NCI-H2081 (cell line): ENCODE data around the gene SLC16A9.
"Not testable (repeated sequence)": the region's sequence is repeated elsewhere in the genome, so short reads cannot be mapped to it uniquely, and the experiment has no call there.

Experiments used
- DNase-seq, 2 experiments: peaks; one replicate each; lab custom pipeline; 2025; lab: John Stamatoyannopoulos, UW

The SLC16A9 gene

DNA sequence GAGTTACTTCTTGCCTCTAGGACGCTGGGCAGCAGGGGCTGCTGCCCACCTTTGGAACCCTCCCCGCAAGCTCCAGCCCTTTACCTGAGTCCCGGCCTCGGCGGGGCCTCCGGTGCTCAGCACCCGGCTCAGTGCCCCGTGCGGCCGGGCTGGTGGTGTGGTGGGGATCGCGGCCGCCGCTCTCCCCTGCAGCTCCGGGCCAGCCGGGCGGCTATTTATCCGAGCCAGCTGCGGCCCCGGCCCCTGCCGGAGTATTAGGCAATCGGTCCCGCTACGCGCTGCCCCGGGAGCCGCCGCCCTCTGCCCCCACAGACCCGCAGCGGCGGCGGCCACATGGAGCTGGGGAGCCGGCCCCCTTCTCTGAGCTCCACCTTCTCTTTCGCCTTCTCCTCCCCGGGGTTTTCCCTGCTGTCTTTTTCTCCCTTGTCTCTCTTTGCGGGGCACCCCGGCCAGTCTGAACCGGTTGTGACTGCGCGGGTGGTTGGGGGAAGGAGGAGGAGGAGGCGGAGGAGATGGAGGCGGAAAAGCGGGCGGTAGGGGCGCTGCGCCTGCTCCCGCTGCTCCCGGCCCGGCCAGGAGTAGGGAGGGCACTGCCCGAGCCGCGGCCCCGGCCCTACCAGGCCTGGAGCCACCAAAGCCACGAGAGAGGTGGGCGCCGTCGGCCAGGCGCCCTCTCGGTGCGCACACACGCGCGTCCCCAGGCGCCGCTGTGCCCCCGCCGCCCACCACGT, at the start of gene SLC16A9:
TSS of gene SLC16A9 (minus strand) at position 456 of the 731 bp plus-strand sequence. CDS start 25,559 bp downstream, outside the sequence.
- DNase-seq, result peak; percentile 32 to 51

GRCh38 chr10:59757966-59758365, 48.3 kb upstream of the SLC16A9 start:
- no peak for DNase-seq

DNA sequence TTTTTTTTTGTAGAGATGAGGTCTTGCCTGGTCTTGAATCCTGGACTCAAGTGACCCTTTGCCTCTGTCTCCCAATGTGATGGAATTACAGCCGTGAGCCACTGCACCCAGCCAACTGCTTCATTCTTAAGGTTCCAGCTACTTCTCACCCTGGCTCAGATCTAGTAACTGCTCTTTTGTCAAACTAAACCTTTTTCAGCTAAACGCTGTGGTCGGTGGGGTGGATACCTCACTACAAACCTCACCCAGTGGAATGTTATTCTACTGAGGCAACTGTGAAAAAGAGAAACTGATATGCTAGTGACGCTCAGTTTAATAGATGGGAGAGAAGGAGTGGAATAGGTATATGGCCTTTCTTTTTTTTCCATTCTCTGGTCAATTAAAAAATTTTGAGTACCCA, 45.3 kb upstream of the SLC16A9 start:
- no peak for DNase-seq

- DNase-seq, result no peak
These were observed 43.6 kb upstream of the SLC16A9 start, which contains the start of gene MRLN for GRCh38 chr10:59753267-59753666. Gene MRLN, minus strand, starts transcription at chr10:59753455.

DNA sequence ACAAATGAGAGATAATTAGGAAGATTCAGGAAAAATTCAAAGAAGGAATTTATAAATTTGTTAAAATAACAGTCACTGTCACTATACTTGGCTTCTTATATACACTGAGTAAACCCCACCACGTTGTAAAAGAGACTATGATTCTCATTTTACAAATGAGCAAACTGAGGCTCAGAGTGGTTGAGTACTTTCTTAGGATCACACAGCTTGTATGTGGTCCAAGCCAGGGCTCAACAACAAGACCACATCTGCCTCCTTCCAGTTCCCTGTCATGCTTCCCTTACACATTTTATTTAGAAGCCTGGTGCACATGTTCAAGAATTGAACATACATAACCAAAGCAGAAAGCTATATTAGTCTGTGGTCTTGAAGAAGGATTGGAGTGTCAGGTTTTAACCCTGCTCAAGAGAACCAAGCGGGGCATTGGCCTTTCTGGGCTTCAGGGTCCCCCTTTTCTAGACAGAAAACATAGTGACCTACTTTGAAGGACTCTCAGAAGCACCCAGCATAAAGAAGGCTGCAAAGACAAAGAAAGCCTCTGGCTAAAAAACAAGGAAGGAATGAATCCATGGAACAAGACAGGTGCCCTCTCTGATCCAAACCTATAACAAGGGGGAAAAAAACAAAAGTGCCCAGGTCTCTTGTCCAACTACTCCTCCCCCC, 42.8 kb upstream of the SLC16A9 start:
- DNase-seq, result no peak

GRCh38 chr10:59750155-59750945, 40.7 kb upstream of the SLC16A9 start:
- DNase-seq, result no peak

DNA sequence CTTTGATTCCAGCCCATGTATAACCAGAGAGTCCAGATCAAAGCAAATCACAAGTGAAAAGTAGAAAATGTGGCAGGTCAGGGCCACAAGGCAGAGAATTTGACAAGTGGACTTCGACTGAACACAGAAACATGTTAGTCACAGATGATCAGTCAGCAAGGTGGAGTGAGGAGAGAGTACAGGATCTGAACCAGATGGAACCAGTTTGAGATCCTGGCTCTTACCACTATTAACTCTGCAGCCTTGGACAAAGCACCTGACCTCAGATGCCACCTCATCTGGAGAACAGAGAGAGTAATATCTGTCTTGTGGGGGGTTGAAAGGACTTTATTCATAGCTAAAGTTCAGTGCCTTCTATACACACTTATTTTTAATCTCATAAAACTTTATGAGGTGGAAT, 39.2 kb upstream of the SLC16A9 start:
- DNase-seq, result no peak

- no peak for DNase-seq
These were observed 35.6 kb upstream of the SLC16A9 start for GRCh38 chr10:59745163-59745650.

DNA sequence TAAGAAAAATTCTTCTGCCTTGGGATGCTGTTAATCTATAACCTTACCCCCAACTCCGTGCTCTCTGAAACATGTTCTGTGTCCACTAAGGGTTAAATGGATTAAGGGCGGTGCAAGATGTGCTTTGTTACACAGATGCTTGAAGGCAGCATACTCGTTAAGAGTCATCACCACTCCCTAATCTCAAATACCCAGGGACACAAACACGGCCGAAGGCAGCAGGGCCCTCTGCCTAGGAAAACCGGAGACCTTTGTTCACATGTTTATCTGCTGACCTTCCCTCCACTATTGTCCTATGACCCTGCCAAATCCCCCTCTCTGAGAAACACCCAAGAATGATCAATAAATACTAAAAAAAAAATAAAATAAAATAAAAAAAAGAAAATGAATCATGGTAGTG, 35.1 kb upstream of the SLC16A9 start:
- DNase-seq, result not testable (repeated sequence)

- DNase-seq, result not testable (repeated sequence)
These were observed 34.5 kb upstream of the SLC16A9 start for GRCh38 chr10:59744156-59744555.

GRCh38 chr10:59741583-59741982, 31.9 kb upstream of the SLC16A9 start:
- no peak for DNase-seq

GRCh38 chr10:59741048-59741447, 31.4 kb upstream of the SLC16A9 start:
- no peak for DNase-seq

DNA sequence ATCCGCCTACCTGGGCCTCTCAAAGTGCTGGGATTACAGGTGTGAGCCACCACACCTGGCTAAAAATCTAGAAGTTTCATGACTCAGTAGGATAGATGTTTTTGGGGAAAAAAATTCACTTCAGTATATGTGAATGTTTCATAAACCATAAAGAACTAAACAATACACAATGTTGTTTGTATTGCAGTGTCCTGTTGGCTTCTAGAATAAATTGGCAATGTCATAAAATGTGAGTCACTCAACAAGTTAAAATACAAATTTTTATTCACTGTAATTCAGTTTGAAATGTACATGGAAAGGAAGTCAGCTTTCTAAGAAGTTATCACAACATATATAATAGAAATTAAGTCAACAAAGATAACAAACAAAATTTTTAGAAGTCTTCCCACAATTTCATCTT, 27.1 kb upstream of the SLC16A9 start:
- no peak for DNase-seq

DNA sequence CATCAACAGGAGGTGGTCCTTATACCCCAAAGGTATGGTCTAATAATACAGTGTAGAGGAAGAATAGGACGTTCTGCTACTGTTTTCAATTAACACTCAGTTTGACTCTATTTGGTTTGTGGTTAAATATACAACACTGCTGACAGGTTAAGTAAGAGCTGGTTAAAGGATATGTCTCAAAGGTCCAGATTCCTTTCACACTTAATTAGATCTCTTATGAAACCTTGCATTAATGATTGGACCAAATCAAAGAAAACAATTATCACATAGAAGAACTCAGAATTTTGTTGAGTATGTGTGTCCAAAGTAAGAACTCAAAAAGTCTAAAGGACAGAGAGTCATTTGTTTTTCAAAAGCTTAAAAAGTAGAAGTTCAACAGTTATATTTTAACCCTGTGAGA, 25.6 kb upstream of the SLC16A9 start:
- no peak for DNase-seq

- DNase-seq, result no peak
These were observed 24.4 kb upstream of the SLC16A9 start for GRCh38 chr10:59734014-59734462.

DNA sequence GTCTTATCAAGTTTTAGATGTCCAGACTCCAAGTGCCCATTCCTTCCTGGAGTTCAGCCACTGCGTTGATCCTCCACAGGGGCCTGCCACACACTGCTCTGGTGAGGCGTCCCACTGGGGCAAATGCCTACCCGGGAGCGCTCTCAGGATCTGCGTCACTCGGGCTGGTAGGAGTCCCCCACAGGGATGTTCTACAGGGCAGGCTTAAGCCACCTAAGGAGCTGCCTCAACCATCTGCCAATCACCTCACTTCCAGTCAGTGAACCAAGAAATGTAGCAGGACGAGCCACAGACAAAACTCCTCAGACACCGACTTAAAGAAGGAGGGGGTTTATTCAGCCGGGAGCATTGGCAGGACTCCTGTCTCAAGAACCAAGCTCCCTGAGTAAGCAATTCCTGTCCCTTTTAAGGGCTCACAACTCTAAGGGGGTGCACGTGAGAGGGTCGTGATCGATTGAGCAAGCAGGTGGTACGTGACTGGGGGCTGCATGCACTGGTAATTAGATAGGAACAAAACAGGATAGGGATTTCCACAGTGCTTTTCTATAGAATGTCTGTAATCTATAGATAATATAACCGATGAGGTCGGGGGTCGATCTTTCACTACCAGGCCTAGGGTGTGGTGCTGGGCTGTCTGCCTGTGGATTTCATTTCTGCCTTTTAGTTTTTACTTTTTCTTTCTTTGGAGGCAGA, 23.8 kb upstream of the SLC16A9 start:
- not testable (repeated sequence) for DNase-seq

DNA sequence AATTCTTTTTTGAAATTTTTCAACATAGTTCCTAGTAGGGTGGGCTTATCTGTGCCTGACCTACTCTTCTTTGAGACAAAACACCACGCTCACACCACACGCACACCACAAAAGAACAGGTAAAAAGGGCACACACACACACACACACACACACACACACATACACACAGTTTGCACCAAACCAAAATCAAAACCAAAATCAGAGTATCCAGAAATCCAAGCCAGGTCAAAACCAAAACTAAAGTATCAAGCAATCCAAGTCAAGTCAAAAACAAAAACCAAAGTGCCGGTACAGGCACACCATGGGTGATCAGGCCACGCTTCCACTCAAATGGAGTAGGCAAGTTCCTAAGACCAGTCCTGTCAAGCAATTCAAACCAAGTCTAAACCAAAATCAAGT, 23.2 kb upstream of the SLC16A9 start:
- not testable (repeated sequence) for DNase-seq

DNA sequence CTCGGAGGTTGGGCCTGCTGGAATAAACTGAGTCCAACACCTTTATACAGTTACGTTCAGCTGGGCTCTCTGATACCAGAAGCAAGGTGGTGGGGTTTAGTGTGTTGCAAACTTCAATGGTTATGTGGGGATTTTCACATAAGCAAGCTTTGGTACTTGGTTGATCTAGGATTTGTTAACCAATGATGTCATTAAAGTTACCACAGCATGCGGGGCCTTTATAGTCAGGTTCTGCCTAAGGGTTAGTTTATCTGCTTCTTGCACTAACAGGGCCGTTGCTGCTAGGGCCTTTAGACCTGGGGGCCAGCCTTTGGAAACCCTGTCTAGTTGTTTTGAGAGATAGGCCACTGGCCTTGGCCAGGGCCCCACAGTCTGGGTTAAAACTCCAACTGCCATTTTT, 19.5 kb upstream of the SLC16A9 start:
- DNase-seq, result not testable (repeated sequence)

DNA sequence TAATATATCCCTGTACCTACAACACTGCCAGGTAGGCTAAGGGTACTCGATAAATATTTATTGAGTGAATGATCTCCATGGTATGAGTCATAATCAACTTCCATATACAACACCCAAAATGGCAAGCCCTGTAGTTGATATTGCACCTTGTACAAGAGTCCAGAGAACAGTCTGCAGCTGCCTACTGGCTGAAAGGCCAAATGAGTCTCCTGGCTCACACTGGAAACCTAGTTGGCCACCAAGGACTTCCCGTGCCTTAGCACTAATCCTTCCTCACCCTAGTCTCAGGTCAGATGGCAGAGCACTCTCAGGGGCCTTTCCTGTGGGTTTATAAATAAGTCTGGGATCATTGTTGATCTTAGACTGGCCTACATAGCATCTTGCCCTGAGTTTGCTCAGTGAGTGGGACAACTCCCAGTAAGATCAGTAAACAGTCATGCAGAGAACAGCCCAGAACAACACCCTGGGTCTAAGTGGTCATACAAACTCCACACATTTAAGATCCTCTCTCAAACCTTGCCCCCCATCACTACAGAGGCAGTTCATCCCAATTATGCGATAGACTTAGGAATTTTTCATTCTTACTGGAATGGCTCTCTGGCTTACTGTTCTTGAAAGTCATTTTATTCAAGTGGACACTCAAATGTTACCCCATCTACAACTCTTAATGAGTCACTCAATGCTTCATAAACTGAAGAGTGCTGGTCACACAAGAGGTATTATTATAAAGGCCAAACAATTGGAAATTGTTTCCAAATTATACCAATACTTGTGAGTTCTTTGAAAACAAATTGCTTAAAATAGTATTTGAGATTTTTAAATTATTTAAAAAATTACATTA, 14.7 kb upstream of the SLC16A9 start:
- DNase-seq, result no peak

DNA sequence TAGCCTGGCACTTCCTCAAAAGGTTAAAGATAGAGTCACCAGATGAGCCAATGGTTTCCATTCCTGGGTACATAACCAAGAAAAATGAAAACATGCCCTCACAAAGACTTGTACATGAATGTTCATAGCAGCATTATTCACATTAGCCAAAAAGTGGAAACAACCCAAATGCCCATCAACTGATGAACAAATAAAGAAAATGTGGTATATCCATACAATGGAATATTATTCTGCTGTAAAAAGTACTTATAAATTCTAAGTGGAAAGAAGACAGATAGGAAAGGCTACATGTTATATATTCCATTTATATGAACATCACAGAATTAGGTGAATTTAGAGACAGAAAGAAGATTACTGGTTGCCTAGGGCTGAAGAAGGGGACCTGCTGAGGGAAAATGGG, 10.7 kb upstream of the SLC16A9 start:
- no peak for DNase-seq

- no peak for DNase-seq
These were observed 9.7 kb upstream of the SLC16A9 start for GRCh38 chr10:59719374-59719773.
